ENCODE data around the gene TNS1.

TNS1 gene

GRCh38 chr2:217856871-217857270 lies 145.9 kb downstream of the TNS1 start:
- TF ChIP-seq, protein P1, sequence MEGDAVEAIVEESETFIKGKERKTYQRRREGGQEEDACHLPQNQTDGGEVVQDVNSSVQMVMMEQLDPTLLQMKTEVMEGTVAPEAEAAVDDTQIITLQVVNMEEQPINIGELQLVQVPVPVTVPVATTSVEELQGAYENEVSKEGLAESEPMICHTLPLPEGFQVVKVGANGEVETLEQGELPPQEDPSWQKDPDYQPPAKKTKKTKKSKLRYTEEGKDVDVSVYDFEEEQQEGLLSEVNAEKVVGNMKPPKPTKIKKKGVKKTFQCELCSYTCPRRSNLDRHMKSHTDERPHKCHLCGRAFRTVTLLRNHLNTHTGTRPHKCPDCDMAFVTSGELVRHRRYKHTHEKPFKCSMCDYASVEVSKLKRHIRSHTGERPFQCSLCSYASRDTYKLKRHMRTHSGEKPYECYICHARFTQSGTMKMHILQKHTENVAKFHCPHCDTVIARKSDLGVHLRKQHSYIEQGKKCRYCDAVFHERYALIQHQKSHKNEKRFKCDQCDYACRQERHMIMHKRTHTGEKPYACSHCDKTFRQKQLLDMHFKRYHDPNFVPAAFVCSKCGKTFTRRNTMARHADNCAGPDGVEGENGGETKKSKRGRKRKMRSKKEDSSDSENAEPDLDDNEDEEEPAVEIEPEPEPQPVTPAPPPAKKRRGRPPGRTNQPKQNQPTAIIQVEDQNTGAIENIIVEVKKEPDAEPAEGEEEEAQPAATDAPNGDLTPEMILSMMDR (IDR thresholded peaks at IDR 0.05; ENCODE audit: insufficient read depth, low read depth, low read length, missing control alignments), result no peak
- no peak overlapping the region for H3K4me3 ChIP-seq (ENCODE audit: low read depth, low read length)
- no peak for DNase-seq (ENCODE audit: low read depth)

DNA sequence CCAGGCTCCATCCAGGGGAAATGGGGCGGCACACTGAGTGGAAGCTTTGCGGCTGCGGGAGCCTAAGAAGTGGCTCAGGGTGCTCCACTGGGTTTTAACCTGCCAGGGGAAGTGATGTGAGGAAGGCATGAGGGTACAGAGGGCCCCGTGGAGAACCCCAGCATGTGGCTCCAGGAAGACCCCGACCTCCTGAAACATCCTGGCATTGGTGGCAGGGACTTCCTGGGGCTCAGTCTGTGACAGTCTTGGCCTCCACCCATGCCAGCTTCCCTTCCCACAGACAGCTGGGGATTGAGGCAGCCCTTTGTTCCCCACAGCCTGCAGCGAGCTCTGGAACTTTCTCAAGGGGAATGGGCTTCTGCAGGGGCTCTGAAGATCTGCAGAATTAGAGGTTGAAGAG lies 146.6 kb downstream of the TNS1 start:
- TF ChIP-seq, protein P1 (IDR thresholded peaks at IDR 0.05; ENCODE audit: insufficient read depth, low read depth, low read length, missing control alignments), result no peak
- no peak for DNase-seq (ENCODE audit: low read depth)
- no peak overlapping the region for H3K4me3 ChIP-seq (ENCODE audit: low read depth, low read length)

GRCh38 chr2:217854684-217855420 lies 147.9 kb downstream of the TNS1 start:
- DNase-seq (ENCODE audit: low read depth), result no peak
- TF ChIP-seq, protein P1 (IDR thresholded peaks at IDR 0.05; ENCODE audit: insufficient read depth, low read depth, low read length, missing control alignments), result no peak

DNA sequence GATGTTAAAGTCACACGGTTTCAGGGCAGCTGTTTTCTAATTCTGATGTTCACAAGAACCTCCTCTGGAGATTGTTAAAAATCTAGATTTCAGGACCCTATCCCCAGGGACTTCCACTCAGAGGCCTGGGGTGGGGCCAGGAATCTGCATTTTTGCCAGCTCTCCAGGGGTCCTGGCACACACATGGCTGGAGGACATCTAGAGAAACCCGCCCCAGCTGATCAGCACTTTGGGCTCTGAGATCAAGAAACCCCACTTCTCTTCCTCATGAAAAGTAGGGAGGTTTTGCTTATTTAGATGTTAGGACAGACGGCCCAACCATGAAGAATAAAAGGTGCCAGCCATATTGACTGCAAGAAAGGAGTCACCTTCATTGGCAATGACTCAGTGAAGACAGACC lies 148.8 kb downstream of the TNS1 start:
- DNase-seq (ENCODE audit: low read depth), result no peak
- TF ChIP-seq, protein P1 (IDR thresholded peaks at IDR 0.05; ENCODE audit: insufficient read depth, low read depth, low read length, missing control alignments), result no peak
- H3K4me3 ChIP-seq (ENCODE audit: low read depth, low read length), result no peak overlapping the region

More at GRCh38 chr2:217854684-217855420, 147.9 kb downstream of the TNS1 start:
- no peak overlapping the region for H3K4me3 ChIP-seq (ENCODE audit: low read depth, low read length)

GRCh38 chr2:217853301-217853881 lies 149.4 kb downstream of the TNS1 start:
- H3K4me3 ChIP-seq (ENCODE audit: low read depth, low read length), result no peak overlapping the region
- DNase-seq (ENCODE audit: low read depth), result no peak
- TF ChIP-seq, protein P1 (IDR thresholded peaks at IDR 0.05; ENCODE audit: insufficient read depth, low read depth, low read length, missing control alignments), result no peak

- TF ChIP-seq, protein P1 (IDR thresholded peaks at IDR 0.05; ENCODE audit: insufficient read depth, low read depth, low read length, missing control alignments), result no peak
- DNase-seq (ENCODE audit: low read depth), result no peak
- H3K4me3 ChIP-seq (ENCODE audit: low read depth, low read length), result no peak overlapping the region
Observed at GRCh38 chr2:217852555-217853211, 150.1 kb downstream of the TNS1 start.

All from GM12865 (cell line).